Ishikawa (cell line): ENCODE data around the gene ZC2HC1B.

Source experiments
- CEBPB ChIP-seq: IDR thresholded peaks from 2 replicates; pipeline ENCODE4 v1.6.1; 2012
- CREB1 ChIP-seq: IDR thresholded peaks from 2 replicates; pipeline ENCODE4 v1.6.1; 2012; ENCODE audit warnings: low read depth
- EGR1 ChIP-seq: IDR thresholded peaks from 2 replicates; pipeline ENCODE4 v1.6.1; 2012
- EP300 ChIP-seq: IDR thresholded peaks from 2 replicates; pipeline ENCODE4 v1.6.1; 2012; ENCODE audit warnings: borderline replicate concordance
- FOXM1 ChIP-seq: IDR thresholded peaks from 2 replicates; pipeline ENCODE4 v1.6.1; 2012; ENCODE audit warnings: low read depth, borderline replicate concordance
- NFIC ChIP-seq: IDR thresholded peaks from 2 replicates; pipeline ENCODE4 v1.6.1; 2012
- RAD21 ChIP-seq: IDR thresholded peaks from 2 replicates; pipeline ENCODE4 v1.6.1; 2012; ENCODE audit warnings: low read depth
- TAF1 ChIP-seq: IDR thresholded peaks from 2 replicates; pipeline ENCODE4 v1.6.1; 2012; ENCODE audit warnings: low read depth, mild to moderate bottlenecking
- TCF12 ChIP-seq: IDR thresholded peaks from 2 replicates; pipeline ENCODE4 v1.6.1; 2012; ENCODE audit warnings: low read depth
- TEAD4 ChIP-seq: IDR thresholded peaks from 2 replicates; pipeline ENCODE4 v1.6.1; 2012
- YY1 ChIP-seq: IDR thresholded peaks from 2 replicates; pipeline ENCODE4 v1.6.1; 2012; ENCODE audit warnings: low read depth
- ZBTB7A ChIP-seq: IDR thresholded peaks from 2 replicates; pipeline ENCODE4 v1.6.1; 2012; ENCODE audit warnings: low read depth
- TF ChIP-seq, protein P1 (sequence below): IDR thresholded peaks from 2 replicates; pipeline ENCODE4 v1.6.1; 2012
- TF ChIP-seq, protein P2 (sequence below): IDR thresholded peaks from 2 replicates; pipeline ENCODE4 v1.6.1; 2012
- TF ChIP-seq, protein P3 (sequence below): IDR thresholded peaks from 2 replicates; pipeline ENCODE4 v1.6.1; 2012; ENCODE audit warnings: low read depth, mild to moderate bottlenecking

Gene ZC2HC1B

DNA sequence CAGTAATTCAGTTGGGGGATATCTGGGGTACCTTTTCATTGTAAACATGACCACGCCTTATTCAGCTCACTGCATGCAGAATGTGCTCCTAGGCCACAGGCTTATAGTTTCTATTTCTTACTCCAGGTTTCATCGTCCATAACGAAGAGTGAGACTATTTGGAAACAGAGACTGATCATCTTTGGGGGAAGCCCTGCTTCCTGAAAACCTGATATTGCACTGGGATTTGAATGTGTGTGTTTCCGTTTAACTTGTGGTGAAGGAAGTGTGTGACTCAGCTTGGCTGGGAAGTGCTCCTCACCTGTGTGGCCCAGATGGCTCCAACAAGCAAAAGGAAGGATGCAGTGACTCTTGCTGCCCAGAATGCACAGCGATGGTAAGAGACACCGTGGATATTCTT, 40.7 kb upstream of the ZC2HC1B start:
- TF ChIP-seq, protein P1, sequence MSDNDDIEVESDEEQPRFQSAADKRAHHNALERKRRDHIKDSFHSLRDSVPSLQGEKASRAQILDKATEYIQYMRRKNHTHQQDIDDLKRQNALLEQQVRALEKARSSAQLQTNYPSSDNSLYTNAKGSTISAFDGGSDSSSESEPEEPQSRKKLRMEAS, result no peak
- TF ChIP-seq FOXM1 (no peak), TAF1 (no peak), NFIC (no peak), EP300 (no peak), ZBTB7A (no peak), CEBPB (no peak), CREB1 (no peak), TCF12 (no peak), EGR1 (no peak), TEAD4 (no peak), YY1 (no peak), RAD21 (no peak)
- TF ChIP-seq, protein P2, sequence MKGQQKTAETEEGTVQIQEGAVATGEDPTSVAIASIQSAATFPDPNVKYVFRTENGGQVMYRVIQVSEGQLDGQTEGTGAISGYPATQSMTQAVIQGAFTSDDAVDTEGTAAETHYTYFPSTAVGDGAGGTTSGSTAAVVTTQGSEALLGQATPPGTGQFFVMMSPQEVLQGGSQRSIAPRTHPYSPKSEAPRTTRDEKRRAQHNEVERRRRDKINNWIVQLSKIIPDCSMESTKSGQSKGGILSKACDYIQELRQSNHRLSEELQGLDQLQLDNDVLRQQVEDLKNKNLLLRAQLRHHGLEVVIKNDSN, result no peak
- TF ChIP-seq, protein P3, sequence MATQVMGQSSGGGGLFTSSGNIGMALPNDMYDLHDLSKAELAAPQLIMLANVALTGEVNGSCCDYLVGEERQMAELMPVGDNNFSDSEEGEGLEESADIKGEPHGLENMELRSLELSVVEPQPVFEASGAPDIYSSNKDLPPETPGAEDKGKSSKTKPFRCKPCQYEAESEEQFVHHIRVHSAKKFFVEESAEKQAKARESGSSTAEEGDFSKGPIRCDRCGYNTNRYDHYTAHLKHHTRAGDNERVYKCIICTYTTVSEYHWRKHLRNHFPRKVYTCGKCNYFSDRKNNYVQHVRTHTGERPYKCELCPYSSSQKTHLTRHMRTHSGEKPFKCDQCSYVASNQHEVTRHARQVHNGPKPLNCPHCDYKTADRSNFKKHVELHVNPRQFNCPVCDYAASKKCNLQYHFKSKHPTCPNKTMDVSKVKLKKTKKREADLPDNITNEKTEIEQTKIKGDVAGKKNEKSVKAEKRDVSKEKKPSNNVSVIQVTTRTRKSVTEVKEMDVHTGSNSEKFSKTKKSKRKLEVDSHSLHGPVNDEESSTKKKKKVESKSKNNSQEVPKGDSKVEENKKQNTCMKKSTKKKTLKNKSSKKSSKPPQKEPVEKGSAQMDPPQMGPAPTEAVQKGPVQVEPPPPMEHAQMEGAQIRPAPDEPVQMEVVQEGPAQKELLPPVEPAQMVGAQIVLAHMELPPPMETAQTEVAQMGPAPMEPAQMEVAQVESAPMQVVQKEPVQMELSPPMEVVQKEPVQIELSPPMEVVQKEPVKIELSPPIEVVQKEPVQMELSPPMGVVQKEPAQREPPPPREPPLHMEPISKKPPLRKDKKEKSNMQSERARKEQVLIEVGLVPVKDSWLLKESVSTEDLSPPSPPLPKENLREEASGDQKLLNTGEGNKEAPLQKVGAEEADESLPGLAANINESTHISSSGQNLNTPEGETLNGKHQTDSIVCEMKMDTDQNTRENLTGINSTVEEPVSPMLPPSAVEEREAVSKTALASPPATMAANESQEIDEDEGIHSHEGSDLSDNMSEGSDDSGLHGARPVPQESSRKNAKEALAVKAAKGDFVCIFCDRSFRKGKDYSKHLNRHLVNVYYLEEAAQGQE, result no peak

DNA sequence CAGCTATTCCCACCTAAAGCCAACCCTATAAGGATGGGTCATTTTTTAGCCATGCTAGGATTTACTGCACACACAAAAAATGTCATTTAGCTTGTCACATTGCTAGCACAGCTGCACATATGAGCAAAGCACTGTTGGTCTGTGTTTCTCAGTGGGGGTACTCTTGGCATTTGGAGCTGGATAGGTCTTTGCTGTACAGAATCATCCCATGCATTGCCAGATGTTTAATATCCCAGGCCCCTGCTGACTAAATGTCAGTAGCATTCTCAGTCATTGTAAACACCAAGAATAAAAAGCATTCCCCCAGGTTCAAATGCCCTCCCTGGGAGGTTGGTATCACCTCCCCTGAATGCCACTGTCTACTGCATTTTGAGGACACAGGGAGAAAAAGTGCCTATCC, 35.7 kb upstream of the ZC2HC1B start:
- TF ChIP-seq ZBTB7A (no peak), EP300 (no peak), RAD21 (no peak), TCF12 (no peak), FOXM1 (no peak), NFIC (no peak)
- TF ChIP-seq, protein P1, result no peak
- TF ChIP-seq, protein P3, result no peak
- TF ChIP-seq, protein P2, result no peak

DNA sequence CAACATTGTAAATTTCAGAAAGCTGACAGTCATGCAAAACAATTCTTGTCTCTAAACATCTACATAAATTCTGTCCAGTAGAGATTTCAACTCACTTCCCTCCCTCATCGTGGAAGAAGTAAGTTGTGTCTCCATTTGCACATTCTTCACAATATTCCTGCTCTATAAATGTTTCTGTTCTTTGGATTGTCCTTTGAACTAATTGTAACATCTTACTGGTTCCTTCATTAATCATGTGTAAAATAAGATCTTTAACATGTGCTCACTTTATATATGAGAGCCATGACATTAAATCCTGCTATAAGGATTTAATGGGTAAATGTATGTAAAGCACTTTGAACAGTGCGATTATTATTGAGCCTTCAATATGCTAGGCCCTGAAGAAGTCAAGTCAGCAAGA, 28.1 kb upstream of the ZC2HC1B start:
- TF ChIP-seq TAF1, result no peak
- TF ChIP-seq ZBTB7A, result no peak
- TF ChIP-seq NFIC, result no peak
- TF ChIP-seq CREB1, result no peak
- TF ChIP-seq TEAD4, result no peak
- TF ChIP-seq EP300, result no peak
- no peak for TF ChIP-seq CEBPB
- TF ChIP-seq, protein P1, result no peak
- TF ChIP-seq YY1, result no peak
- no peak for TF ChIP-seq RAD21

DNA sequence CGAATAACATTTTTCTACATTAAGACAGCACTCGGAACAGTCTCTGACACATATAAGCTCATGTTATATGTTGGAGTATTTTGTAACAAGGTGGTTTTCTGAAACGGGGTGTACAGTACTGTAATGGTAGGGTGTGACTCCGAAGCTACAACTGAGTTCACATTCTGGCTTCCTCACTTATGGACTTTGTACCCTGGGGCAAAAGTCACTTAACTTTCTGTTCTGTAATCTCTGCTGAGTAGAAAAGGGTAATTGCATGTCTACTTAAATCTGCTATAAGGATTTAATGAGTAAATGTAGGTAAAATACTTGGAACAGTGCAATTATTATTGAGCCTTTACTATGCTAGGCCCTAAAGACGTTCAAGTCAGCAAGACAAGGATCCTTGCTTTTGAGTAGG, 25.9 kb upstream of the ZC2HC1B start:
- TF ChIP-seq TEAD4 (no peak), CREB1 (no peak), TAF1 (no peak), ZBTB7A (no peak)
- TF ChIP-seq, protein P2, result no peak
- TF ChIP-seq, protein P1, result no peak

DNA sequence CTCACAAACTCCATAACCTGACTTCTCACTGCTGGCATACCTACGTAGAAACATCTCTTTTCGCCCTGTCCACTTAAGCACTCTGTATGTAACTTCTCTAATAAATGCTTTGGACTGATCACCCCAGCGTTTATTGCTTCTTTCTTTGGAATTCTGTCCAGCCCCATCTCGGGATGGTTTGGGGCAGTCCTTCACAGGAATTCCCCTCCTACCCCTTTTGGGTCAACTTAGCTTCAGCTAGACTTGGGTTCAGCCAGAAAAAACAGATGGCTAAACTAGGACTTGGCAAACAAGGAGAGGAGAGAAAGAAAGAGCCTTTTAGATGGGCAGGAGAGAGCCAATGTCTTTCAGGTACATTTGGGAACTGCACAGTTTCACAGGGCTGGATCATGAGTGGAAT, 25.1 kb upstream of the ZC2HC1B start:
- TF ChIP-seq CEBPB (no peak), NFIC (no peak), EGR1 (no peak), TAF1 (no peak), YY1 (no peak), TEAD4 (no peak), CREB1 (no peak), TCF12 (no peak), ZBTB7A (no peak), RAD21 (no peak), EP300 (no peak), FOXM1 (no peak)
- TF ChIP-seq, protein P1, result no peak
- TF ChIP-seq, protein P3, result no peak
